GM15510 (cell line): ENCODE data around the gene GTF3C6.

Source experiments
- POLR2A ChIP-seq: IDR thresholded peaks from 3 replicates; pipeline ENCODE4 v1.6.1; 2011; ENCODE audit warnings: borderline replicate concordance; ENCODE audit not compliant: insufficient read length; ENCODE audit errors: extremely low read depth

Gene GTF3C6

GRCh38 chr6:110965629-110966229, 7.2 kb downstream of the GTF3C6 start:
- no peak for TF ChIP-seq POLR2A

GRCh38 chr6:110971468-110971867, 13.0 kb downstream of the GTF3C6 start:
- no peak for TF ChIP-seq POLR2A

GRCh38 chr6:110976575-110976974, 18.1 kb downstream of the GTF3C6 start:
- no peak for TF ChIP-seq POLR2A

GRCh38 chr6:110979565-110980101, 21.1 kb downstream of the GTF3C6 start:
- TF ChIP-seq POLR2A, result no peak

GRCh38 chr6:110980227-110980626, 21.7 kb downstream of the GTF3C6 start:
- no peak for TF ChIP-seq POLR2A

- TF ChIP-seq POLR2A, result no peak
These were observed 22.1 kb downstream of the GTF3C6 start for GRCh38 chr6:110980648-110981047.

- no peak for TF ChIP-seq POLR2A
These were observed 22.7 kb downstream of the GTF3C6 start for GRCh38 chr6:110981202-110981600.

- TF ChIP-seq POLR2A, result no peak
These were observed 32.5 kb downstream of the GTF3C6 start for GRCh38 chr6:110990840-110991576.

GRCh38 chr6:110996691-110997090, 38.2 kb downstream of the GTF3C6 start:
- TF ChIP-seq POLR2A, result no peak

- no peak for TF ChIP-seq POLR2A
These were observed 41.2 kb downstream of the GTF3C6 start for GRCh38 chr6:110999634-111000270.

- TF ChIP-seq POLR2A, result no peak
These were observed 43.8 kb downstream of the GTF3C6 start for GRCh38 chr6:111002350-111002749.

GRCh38 chr6:111011360-111012142, 53.0 kb downstream of the GTF3C6 start:
- TF ChIP-seq POLR2A, result no peak

GRCh38 chr6:111012143-111012452, 53.6 kb downstream of the GTF3C6 start:
- TF ChIP-seq POLR2A, result no peak

GRCh38 chr6:111013144-111013915, 54.8 kb downstream of the GTF3C6 start:
- TF ChIP-seq POLR2A, result no peak

GRCh38 chr6:111015389-111016124, 57.1 kb downstream of the GTF3C6 start:
- no peak for TF ChIP-seq POLR2A
